ENCODE results near the gene STUB1. TPM values are rescaled to one million over a fixed set of nuclear protein-coding genes. Genes with fewer than 3 reads are reported as not detected.
"Not testable (repeated sequence)": the region's sequence is repeated elsewhere in the genome, so short reads cannot be mapped to it uniquely, and the experiment has no call there.

The STUB1 gene
- total RNA-seq, 1 donor from 2014 or later = 99.7 TPM

GRCh38 chr16:678858-679813 is 1.1 kb upstream of the STUB1 start:
- peak; percentile 77 for DNase-seq (ENCODE audit: low spot score)

- no peak for DNase-seq (ENCODE audit: low spot score)
These were observed 375 bp downstream of the STUB1 start for GRCh38 chr16:680625-680945.

- DNase-seq (ENCODE audit: low spot score) = no peak
These were observed 946 bp downstream of the STUB1 start for GRCh38 chr16:680967-681745.

GRCh38 chr16:681746-682427 is 1.7 kb downstream of the STUB1 start:
- no peak for DNase-seq (ENCODE audit: low spot score)

- no peak for DNase-seq (ENCODE audit: low spot score)
These were observed 2.5 kb downstream of the STUB1 start for GRCh38 chr16:682493-683395.

GRCh38 chr16:683396-684070 is 3.3 kb downstream of the STUB1 start:
- no peak for DNase-seq (ENCODE audit: low spot score)

- DNase-seq (ENCODE audit: low spot score) = peak; percentile 97
These were observed 4.0 kb downstream of the STUB1 start, which contains the start of gene JMJD8 for GRCh38 chr16:684071-684794. Gene JMJD8 (minus strand): TSS chr16:684334. CDS start chr16:684319, 15 bp downstream.

- DNase-seq (ENCODE audit: low spot score) = no peak
These were observed 4.9 kb downstream of the STUB1 start for GRCh38 chr16:684961-685696.

- DNase-seq (ENCODE audit: low spot score) = no peak
These were observed 5.8 kb downstream of the STUB1 start for GRCh38 chr16:685967-686366.

GRCh38 chr16:686459-687260 is 6.5 kb downstream of the STUB1 start:
- no peak for DNase-seq (ENCODE audit: low spot score)

- no peak for DNase-seq (ENCODE audit: low spot score)
These were observed 7.3 kb downstream of the STUB1 start for GRCh38 chr16:687499-687898.

GRCh38 chr16:689175-689897 is 9.1 kb downstream of the STUB1 start:
- no peak for DNase-seq (ENCODE audit: low spot score)

GRCh38 chr16:691242-691641 is 11.0 kb downstream of the STUB1 start:
- DNase-seq (ENCODE audit: low spot score) = not testable (repeated sequence)

GRCh38 chr16:692356-693108 is 12.3 kb downstream of the STUB1 start:
- no peak for DNase-seq (ENCODE audit: low spot score)

GRCh38 chr16:693364-693763 is 13.2 kb downstream of the STUB1 start:
- no peak for DNase-seq (ENCODE audit: low spot score)

GRCh38 chr16:693766-694165 is 13.6 kb downstream of the STUB1 start:
- no peak for DNase-seq (ENCODE audit: low spot score)
